ENCODE data around the gene C19orf85.

C19orf85 gene

GRCh38 chr19:55503157-55503501 lies 38.6 kb upstream of the C19orf85 start:
- TF ChIP-seq EGR1 (IDR thresholded peaks at IDR 0.05), result no peak
- no peak for TF ChIP-seq USF1 (IDR thresholded peaks at IDR 0.05)
- TF ChIP-seq MAX (IDR thresholded peaks at IDR 0.05), result no peak
- no peak for TF ChIP-seq TCF12 (IDR thresholded peaks at IDR 0.05; ENCODE audit: low read depth)
- TF ChIP-seq REST (IDR thresholded peaks at IDR 0.05; ENCODE audit: low read depth), result no peak
- no peak for TF ChIP-seq FOXM1 (IDR thresholded peaks at IDR 0.05; ENCODE audit: borderline replicate concordance, low read depth)
- TF ChIP-seq ZBTB7A (IDR thresholded peaks at IDR 0.05; ENCODE audit: low read depth), result no peak
- TF ChIP-seq NFIC (IDR thresholded peaks at IDR 0.05), result no peak

GRCh38 chr19:55502197-55502952 lies 37.8 kb upstream of the C19orf85 start:
- TF ChIP-seq TCF12 (IDR thresholded peaks at IDR 0.05; ENCODE audit: low read depth) (no peak), TAF1 (IDR thresholded peaks at IDR 0.05; ENCODE audit: low read depth) (no peak), TEAD4 (IDR thresholded peaks at IDR 0.05) (no peak), EP300 (IDR thresholded peaks at IDR 0.05; ENCODE audit: borderline replicate concordance) (no peak), REST (IDR thresholded peaks at IDR 0.05; ENCODE audit: low read depth) (no peak), FOXM1 (IDR thresholded peaks at IDR 0.05; ENCODE audit: borderline replicate concordance, low read depth) (no peak), USF1 (IDR thresholded peaks at IDR 0.05) (no peak), CEBPB (IDR thresholded peaks at IDR 0.05) (no peak), RAD21 (IDR thresholded peaks at IDR 0.05; ENCODE audit: low read depth) (no peak), MAX (IDR thresholded peaks at IDR 0.05) (no peak), CREB1 (IDR thresholded peaks at IDR 0.05; ENCODE audit: low read depth) (no peak), EGR1 (IDR thresholded peaks at IDR 0.05) (no peak)

GRCh38 chr19:55500368-55500952 lies 35.9 kb upstream of the C19orf85 start:
- TF ChIP-seq EGR1 (IDR thresholded peaks at IDR 0.05) (no peak), CEBPB (IDR thresholded peaks at IDR 0.05) (no peak), ZBTB7A (IDR thresholded peaks at IDR 0.05; ENCODE audit: low read depth) (no peak), TAF1 (IDR thresholded peaks at IDR 0.05; ENCODE audit: low read depth) (no peak), TEAD4 (IDR thresholded peaks at IDR 0.05) (no peak), TCF12 (IDR thresholded peaks at IDR 0.05; ENCODE audit: low read depth) (no peak), YY1 (IDR thresholded peaks at IDR 0.05; ENCODE audit: low read depth) (no peak), FOXM1 (IDR thresholded peaks at IDR 0.05; ENCODE audit: borderline replicate concordance, low read depth) (no peak), USF1 (IDR thresholded peaks at IDR 0.05) (no peak), MAX (IDR thresholded peaks at IDR 0.05) (no peak), RAD21 (IDR thresholded peaks at IDR 0.05; ENCODE audit: low read depth) (no peak), CREB1 (IDR thresholded peaks at IDR 0.05; ENCODE audit: low read depth) (no peak), EP300 (IDR thresholded peaks at IDR 0.05; ENCODE audit: borderline replicate concordance) (no peak), REST (IDR thresholded peaks at IDR 0.05; ENCODE audit: low read depth) (no peak)
